Right hindlimb (tissue), 1 donor: ENCODE data around the gene SWSAP1.

ENCODE experiments used
- DNase-seq: peaks from one replicate; pipeline ENCODE4 v3.0.0-alpha.2; 2018

The SWSAP1 gene

DNA sequence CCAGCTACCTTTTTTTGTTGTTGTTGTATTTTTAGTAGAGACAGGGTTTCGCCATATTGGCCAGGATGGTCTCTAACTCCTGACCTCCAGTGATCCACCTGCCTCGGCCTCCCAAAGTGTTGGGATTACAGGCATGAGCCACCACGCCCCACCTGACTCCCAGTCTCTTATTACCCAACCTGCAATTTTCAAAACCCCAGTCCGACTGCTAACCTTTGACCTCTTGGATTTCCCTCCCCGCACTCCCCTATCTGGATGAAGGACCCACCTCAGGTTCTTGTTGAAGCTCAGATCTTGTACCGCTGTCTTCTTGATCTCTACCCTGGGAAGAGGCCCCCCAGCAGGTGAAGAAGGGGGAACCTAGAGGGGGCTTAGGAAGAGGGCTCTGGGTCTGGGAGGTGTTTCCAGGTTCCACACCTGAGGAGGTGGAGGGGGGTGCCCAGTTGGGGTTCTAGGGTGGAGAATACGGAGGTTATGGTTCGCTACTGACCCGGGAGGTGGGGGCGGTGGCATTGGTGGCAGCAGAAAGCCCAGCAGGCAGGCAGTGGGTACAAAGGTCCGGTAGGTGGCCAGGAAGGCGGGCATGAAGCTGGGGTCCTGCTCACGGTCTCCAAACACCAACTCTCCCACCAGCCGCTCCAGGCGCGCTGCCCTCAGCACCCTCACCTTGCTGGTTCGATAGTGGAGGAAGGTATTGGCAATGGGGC, 42.0 kb downstream of the SWSAP1 start:
- DNase-seq = no peak

DNA sequence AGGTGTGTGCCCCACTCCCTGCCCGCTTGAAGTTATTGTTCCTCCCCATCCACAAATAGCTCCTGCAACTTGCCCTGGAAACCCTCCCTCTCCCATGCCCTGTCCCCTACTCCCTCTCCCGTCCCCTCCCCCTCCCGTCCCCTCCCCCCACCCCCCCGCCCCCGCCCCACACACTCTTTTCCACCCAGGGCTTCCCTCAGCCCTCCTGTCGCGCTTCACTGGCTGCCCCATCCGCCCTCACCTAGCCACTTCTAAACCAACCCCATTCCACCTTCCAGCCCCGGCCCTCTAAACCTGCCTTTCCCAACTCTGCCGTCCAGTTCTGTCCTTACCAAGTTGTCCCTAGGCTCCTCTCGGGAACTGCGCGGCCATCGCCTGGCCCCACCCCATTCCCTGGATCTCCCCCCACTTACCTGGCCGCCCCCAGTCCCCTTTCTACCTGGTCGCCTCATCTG, 43.7 kb downstream of the SWSAP1 start:
- DNase-seq = no peak

DNA sequence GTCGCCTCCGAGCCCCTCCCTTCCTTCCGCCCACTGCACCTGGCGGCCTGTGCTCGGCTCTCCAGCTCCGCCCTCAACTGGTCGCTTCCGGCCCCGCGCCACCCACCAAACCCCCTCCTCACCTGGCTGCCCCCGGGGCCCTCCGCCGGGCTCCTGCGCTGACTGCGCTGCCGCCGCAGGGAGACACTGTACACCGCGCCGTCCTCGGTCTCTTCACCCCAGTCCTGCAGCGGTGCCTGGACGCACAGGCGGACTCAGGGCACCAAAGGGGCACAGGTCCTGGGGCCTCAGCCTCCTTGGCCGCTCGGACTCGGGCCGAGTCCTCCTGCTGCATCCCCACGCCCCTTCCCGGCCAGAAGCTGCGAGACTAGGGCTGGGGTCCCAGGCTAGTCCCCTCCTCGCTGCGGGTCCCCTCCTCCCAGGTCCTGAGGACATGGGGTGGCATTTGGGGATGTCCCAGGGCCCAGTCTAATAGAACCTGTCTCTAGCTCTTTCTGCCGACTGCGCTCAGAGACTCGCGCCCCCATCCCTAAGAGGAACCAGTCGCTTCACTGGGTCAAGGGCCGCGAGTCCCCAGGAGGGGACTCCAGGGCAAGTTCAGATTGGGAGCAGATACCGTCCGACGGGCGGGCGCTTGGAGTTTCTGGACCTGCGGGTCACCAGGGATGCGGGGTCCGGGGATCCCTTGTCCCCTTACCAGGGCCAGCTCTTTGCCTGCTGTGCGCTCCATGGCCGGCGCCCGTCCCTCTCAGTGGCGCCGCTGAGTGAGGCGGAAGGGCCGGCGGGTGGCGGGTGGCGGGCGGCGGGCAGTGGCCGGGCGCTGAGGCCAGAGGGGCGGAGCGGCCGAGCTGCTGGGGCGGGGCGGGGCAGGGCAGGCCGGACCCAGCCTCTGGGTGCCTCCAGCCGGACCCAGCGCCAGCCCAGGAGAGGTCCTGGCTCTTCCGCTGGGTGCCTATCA, 44.4 kb downstream of the SWSAP1 start, which contains the start of gene RGL3:
Gene RGL3, minus strand, starts transcription at position 766 of the 958 bp plus-strand sequence. Its CDS starts 36 bp downstream, at position 730.
- DNase-seq = no peak

DNA sequence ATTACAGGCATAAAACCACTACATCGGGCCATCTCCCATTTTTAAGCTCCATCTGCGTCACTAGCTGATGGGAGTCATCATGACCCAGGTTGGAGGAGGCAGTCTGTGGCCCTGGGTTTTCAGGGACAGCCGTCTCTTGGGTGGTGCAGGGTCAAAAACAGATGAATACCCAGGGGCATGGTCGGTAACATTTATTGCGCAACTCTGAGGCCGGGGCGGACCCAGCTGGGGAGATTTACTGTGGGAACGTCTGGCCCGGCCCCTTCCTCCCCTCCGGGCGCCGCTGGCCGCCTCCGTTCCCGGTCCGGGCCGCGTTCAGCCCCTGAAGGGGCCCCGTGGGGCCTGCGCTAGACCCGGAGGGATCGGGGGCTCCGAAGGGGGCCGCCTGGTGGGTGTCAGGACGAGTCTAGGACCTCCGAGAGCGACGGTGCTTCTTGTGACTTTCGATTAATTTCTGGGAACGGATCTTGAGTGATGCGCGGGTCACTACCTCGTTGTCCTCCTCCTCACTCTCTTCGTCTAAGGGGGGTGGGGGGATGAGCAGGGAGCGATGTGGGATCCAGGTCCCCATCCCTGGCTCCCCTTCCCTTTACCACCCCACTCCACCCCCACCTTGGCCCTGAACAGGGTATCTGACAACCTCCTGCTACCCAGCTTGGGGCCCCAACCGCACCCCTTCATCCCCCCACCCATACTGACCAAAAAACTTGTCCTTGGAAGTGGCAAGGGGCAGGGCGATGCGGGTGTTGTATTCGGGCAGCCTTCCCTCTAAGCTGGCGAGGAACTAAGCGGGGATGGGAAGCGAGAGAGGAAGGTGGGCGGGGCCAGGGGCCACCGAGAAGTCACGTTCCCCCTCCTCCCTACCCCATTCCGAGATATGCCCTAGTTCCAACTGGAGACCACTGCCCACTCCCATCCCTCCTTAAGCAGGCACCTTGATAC, 46.2 kb downstream of the SWSAP1 start:
- no peak for DNase-seq

- DNase-seq = no peak
Observed at GRCh38 chr19:11421371-11422098, 47.1 kb downstream of the SWSAP1 start.

DNA sequence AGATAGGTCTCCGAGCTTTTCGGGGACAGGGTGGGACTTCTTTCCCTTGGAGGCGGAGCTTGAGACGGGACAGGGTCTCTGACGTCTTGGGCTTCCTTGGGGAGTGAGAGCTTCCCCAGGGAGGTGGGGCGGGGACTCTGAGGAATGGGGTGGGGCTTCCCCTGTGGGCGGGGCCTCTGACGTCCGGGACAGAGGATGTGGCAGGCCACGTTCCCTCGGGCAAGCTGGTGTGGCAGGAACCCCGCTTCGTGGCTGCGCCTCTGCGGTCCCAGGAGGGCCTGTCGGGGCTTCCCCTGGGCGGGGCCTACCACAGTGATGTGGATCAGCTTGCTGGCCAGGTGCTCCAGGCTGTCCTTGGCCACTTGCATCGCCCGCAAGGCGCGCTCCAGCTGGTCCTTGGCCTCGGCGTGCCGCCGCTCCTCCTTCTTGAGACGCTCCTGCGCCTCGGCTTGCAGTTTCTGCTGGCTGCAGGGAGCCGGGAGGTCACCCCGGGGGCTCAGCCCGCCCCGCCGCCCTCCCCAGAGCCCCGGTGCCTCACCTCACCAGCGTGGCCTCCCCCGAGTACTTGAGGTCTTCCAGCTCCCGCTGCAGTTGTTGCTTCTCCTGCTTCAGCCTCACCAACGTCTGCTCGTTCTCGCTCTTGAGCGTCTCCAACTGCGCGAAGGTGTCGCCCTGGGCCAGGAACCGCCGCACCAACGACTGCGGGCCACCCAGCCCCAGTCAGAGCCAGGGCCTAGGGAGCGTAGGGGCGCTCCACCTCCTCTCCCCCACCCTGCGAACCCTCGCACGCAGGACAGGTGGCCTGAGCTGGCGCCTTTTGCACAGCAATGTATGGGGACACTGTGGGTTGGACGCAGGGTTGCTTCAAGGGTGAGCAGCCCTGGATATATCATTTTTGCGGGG, 47.9 kb downstream of the SWSAP1 start:
- DNase-seq = peak; percentile 66

DNA sequence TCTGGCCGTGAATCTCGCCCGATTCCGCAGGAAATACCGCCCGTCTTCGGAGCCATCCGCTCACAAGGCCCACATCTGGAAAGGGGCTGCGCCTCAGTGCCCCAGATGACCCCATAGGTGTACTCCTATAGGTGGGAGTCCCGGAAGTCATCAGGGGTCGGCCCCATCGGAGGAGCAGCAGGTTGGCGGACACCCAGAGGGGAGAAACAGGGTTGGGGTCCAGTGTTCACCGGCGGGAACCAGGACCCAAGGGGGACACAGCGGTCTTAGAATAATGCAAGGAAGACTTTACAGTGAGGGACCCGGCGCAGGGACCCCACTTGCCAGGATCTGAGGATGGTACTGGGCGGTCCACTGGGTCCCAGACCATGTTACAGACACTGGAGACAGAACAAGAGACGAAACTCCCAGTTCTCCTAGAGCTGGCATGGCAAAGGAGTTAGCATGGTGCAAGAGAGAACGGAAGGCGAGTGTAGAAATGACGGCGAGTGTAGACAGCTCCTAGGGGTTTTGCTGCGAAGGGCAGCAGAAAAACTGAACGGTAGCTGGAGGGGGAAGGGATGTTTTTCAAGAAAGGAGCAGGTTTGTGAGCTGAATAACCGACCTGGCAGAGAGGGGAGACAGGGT, 48.8 kb downstream of the SWSAP1 start:
- no peak for DNase-seq

DNA sequence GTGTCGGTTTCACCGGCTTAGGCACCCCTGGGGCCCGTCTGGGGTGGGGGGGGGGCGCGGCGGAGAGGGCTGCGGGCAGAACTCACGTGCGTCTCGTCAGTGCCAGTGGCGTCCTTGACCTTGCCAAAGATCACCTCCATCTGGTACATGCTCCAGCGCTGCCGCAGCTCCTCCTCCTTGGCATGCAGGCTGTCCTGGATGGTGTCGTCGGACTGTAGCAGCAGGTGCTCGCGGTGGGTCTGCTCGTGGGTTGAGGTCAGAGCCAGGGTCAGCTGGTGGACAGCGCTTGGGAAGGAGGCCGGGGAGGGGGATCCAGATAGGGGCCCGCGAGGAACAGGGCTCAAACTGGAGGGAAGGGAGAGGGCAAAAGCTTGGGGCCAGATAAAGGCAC, 49.3 kb downstream of the SWSAP1 start:
- no peak for DNase-seq
